Activated naive CD8-positive, alpha-beta T cell treated with anti-CD3 and anti-CD28 coated beads for 36 hours (primary cell): ENCODE results near the gene NUP98. TPM values are rescaled to one million over a fixed set of nuclear protein-coding genes. Genes with fewer than 3 reads are reported as not detected.

Experiments used
- DNase-seq: peaks from one replicate; pipeline ENCODE4 v3.0.0; 2021
- H3K27ac Mint-ChIP-seq: one replicate; pipeline ENCODE4 v1.8.0; 2022; ENCODE audit warnings: mild to moderate bottlenecking, moderate library complexity, mixed read lengths
- H3K27me3 Mint-ChIP-seq: one replicate; pipeline ENCODE4 v1.8.0; 2022; ENCODE audit warnings: mild to moderate bottlenecking, mixed read lengths
- H3K36me3 Mint-ChIP-seq: one replicate; pipeline ENCODE4 v1.8.0; 2021; ENCODE audit warnings: mild to moderate bottlenecking, mixed read lengths
- H3K4me1 Mint-ChIP-seq: one replicate; pipeline ENCODE4 v1.8.0; 2021; ENCODE audit warnings: mixed read lengths
- H3K4me3 Mint-ChIP-seq: one replicate; pipeline ENCODE4 v1.8.0; 2022; ENCODE audit warnings: mild to moderate bottlenecking, moderate library complexity, mixed read lengths
- H3K9me3 Mint-ChIP-seq: one replicate; pipeline ENCODE4 v1.8.0; 2022; ENCODE audit warnings: mixed read lengths
- total RNA-seq, 2 experiments: library from RNA; stranded (reverse); gene quantifications; one replicate each; pipeline ENCODE4 v1.2.3, GENCODE V29; 2021

NUP98 gene
- total RNA-seq, 2 experiments from 2014 or later = 98.1 to 115 TPM

GRCh38 chr11:3747704-3748103 is 49.6 kb downstream of the NUP98 start:
- Mint-ChIP-seq H3K9me3 (no peaks in the 10 kb centered on the region), H3K36me3 (peaks cover 25% of the 10 kb centered on the region), H3K27ac (no peak overlapping the region), H3K4me1 (no peaks in the 10 kb centered on the region), H3K4me3 (no peak overlapping the region), H3K27me3 (no peaks in the 10 kb centered on the region)
- DNase-seq = no peak

DNA sequence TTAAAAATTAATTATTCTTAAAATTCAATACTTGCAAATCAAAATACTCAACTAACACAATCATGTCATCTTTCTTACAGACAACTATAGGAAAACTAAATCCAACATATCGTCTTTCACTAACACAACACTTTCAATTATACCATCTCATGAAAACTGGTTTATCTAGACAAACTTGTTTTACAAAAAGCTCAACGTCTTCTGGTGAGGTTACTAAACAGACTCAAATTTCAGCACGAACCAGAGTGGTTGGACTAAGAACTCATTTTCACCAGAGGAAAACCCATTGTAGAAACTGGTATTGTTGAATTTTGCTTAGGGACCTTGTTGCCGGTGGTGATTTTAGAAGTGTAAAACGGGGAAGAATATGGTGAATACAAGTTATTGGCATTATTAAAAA is 52.2 kb downstream of the NUP98 start:
- Mint-ChIP-seq H3K4me1 (no peaks in the 10 kb centered on the region), H3K4me3 (no peak overlapping the region), H3K27me3 (no peaks in the 10 kb centered on the region), H3K9me3 (no peaks in the 10 kb centered on the region), H3K36me3 (peaks cover 27% of the 10 kb centered on the region), H3K27ac (no peak overlapping the region)
- no peak for DNase-seq

DNA sequence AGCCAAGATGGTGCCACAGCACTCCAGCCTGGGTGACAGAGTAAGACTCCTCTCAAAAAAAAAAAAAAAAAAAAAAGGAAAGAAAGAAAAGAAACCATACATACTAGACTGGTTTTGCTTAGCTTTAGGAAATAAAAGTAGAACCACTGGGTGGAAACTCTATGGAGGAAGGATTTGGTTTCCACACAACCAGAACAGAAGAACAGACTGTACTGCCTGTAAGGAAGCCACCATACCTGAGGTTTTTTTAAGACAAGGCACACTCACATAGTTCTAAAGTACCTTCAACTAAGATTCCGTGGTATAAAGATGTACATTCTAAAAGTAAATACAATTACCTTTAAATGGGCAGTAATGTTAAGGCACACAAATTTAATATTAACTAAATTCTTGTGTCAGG is 58.6 kb downstream of the NUP98 start:
- Mint-ChIP-seq H3K27me3 (no peaks in the 10 kb centered on the region), H3K4me3 (no peak overlapping the region), H3K4me1 (no peaks in the 10 kb centered on the region), H3K36me3 (peaks cover 22% of the 10 kb centered on the region), H3K27ac (no peak overlapping the region), H3K9me3 (no peaks in the 10 kb centered on the region)
- no peak for DNase-seq

DNA sequence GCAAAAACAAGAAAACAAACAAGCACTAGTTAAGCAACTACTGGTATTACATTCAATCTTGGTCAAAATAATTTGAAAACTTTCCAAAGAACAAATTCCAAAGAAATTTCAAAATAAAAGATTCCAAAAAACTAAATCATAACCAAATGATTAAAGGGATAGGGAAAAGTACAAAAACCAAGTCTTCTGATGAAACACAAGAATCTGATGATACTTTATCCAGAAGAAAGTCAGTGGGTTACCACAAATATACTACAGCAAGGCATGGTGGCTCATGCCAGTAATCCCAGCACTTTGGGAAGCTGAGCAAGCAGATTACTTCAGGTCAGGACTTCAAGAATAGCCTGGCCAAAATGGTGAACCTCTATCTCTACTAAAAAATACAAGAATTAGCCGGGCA is 59.1 kb downstream of the NUP98 start:
- Mint-ChIP-seq H3K27me3 (no peaks in the 10 kb centered on the region), H3K4me3 (no peak overlapping the region), H3K27ac (no peak overlapping the region), H3K36me3 (peaks cover 22% of the 10 kb centered on the region), H3K4me1 (no peaks in the 10 kb centered on the region), H3K9me3 (no peaks in the 10 kb centered on the region)
- no peak for DNase-seq

DNA sequence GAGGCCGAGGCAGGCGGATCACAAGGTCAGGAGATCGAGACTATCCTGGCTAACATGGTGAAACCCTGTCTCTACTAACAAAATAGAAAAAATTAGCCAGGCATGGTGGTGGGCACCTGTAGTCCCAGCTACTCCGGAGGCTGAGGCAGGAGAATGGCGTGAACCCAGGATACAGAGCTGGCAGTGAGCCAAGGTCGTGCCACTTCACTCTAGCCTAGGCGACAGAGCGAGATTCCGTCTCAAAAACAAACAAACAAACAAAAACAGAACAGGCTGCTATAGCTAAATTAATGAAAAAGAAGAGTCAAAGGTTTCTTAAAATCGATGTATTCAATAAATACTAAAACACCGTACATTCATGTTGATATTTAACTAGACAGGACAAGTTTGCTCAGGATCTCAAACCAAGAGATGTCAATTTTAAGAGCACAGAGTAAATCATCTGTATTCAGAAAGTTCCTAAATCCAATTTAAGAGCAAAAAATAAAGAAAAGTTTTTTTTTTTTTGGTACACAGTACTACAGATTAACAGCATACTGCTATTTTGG is 59.9 kb downstream of the NUP98 start:
- H3K9me3 Mint-ChIP-seq = no peaks in the 10 kb centered on the region
- H3K4me1 Mint-ChIP-seq = no peaks in the 10 kb centered on the region
- no peaks in the 10 kb centered on the region for H3K27me3 Mint-ChIP-seq
- H3K4me3 Mint-ChIP-seq = no peak overlapping the region
- peaks cover 20% of the 10 kb centered on the region for H3K36me3 Mint-ChIP-seq
- no peak for DNase-seq
- no peak overlapping the region for H3K27ac Mint-ChIP-seq

- Mint-ChIP-seq H3K27ac (no peak overlapping the region), H3K4me3 (no peak overlapping the region), H3K9me3 (no peaks in the 10 kb centered on the region), H3K27me3 (no peaks in the 10 kb centered on the region), H3K36me3 (peaks cover 21% of the 10 kb centered on the region), H3K4me1 (no peaks in the 10 kb centered on the region)
- DNase-seq = no peak
Measured at GRCh38 chr11:3736816-3737215, 60.5 kb downstream of the NUP98 start.

DNA sequence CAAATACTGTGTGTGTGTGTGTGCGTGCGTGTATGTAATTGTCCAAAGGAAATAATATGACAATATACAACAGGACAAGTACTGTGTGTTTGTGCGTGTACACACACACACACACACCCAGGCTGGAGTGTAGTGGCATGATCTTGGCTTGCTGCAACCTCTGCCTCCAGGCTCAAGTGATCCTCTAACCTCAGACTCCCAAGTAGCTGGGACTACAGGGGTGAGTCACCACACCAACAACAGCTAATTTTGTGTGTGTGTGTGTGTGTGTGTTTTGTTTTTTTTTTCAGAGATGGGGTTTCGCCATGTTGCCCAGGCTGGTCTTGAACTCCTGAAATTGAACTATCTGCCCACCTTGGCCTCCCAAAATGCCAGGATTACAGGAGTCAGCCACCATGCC is 61.5 kb downstream of the NUP98 start:
- H3K4me3 Mint-ChIP-seq = no peak overlapping the region
- H3K27me3 Mint-ChIP-seq = no peaks in the 10 kb centered on the region
- H3K4me1 Mint-ChIP-seq = no peaks in the 10 kb centered on the region
- peaks cover 19% of the 10 kb centered on the region for H3K36me3 Mint-ChIP-seq
- no peaks in the 10 kb centered on the region for H3K9me3 Mint-ChIP-seq
- no peak overlapping the region for H3K27ac Mint-ChIP-seq
- DNase-seq = no peak

GRCh38 chr11:3732671-3733436 is 64.5 kb downstream of the NUP98 start:
- Mint-ChIP-seq H3K27ac (no peak overlapping the region), H3K36me3 (peaks cover 29% of the 10 kb centered on the region), H3K4me1 (no peaks in the 10 kb centered on the region), H3K9me3 (no peaks in the 10 kb centered on the region), H3K27me3 (no peaks in the 10 kb centered on the region), H3K4me3 (no peak overlapping the region)
- DNase-seq = no peak

DNA sequence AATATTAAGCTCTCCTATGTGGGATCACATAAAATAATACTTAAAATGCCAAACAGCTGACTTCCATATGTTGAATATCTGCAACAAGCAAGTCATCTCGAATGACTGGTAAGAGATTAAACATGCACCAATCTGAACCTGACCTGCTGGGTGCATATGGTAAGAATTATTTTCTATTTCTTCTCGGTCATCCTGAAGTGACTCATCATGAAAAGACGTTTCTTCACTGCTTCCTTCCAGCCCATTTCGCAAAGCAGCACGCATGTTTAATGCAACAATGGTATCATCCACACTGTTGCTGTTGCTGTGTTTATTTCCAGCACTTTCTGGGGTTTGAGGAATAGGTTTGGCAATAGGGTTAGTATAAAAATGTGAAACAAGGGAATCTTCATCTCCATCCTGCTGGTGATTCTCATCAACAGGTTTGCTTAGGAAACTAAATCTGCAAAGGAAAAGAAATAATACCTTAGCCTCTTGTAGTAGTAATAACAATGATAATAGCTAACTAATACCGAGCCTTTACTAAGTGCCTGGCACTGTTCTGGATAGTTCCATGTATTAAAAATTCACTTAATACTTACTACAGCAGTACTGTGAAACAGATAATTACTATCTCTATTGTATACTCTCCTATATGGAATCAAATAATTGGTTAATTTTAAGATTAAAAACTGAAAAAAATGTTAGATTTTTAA is 74.2 kb downstream of the NUP98 start:
- Mint-ChIP-seq H3K27ac (no peak overlapping the region), H3K4me3 (no peak overlapping the region), H3K36me3 (peaks cover 43% of the 10 kb centered on the region), H3K27me3 (no peaks in the 10 kb centered on the region), H3K4me1 (no peaks in the 10 kb centered on the region), H3K9me3 (no peaks in the 10 kb centered on the region)
- no peak for DNase-seq

DNA sequence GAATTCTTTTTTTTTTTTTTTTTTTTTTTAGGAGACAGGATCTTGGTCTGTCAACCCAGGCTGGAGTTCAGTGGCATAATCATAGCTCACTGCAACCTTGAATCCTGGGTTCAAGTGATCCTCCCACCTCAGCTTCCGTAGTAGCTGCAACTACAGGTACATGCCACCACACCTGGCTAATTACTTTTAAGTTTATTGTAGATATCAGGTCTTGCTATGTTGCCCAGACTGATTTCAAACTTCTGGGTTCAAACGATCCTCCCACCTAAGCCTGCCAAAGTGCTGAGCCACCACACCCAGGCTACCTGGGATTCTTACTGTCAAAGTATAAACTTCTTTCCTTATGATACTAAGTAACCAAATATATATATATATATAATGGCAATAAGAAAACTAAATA is 75.3 kb downstream of the NUP98 start:
- Mint-ChIP-seq H3K36me3 (peaks cover 41% of the 10 kb centered on the region), H3K4me1 (no peaks in the 10 kb centered on the region), H3K27me3 (no peaks in the 10 kb centered on the region), H3K27ac (no peak overlapping the region), H3K4me3 (no peak overlapping the region), H3K9me3 (no peaks in the 10 kb centered on the region)
- DNase-seq = no peak

- H3K4me3 Mint-ChIP-seq = no peak overlapping the region
- DNase-seq = no peak
- no peak overlapping the region for H3K27ac Mint-ChIP-seq
- peaks cover 36% of the 10 kb centered on the region for H3K36me3 Mint-ChIP-seq
- H3K27me3 Mint-ChIP-seq = no peaks in the 10 kb centered on the region
- no peaks in the 10 kb centered on the region for H3K4me1 Mint-ChIP-seq
- no peaks in the 10 kb centered on the region for H3K9me3 Mint-ChIP-seq
Measured at GRCh38 chr11:3720997-3721396, 76.4 kb downstream of the NUP98 start.

DNA sequence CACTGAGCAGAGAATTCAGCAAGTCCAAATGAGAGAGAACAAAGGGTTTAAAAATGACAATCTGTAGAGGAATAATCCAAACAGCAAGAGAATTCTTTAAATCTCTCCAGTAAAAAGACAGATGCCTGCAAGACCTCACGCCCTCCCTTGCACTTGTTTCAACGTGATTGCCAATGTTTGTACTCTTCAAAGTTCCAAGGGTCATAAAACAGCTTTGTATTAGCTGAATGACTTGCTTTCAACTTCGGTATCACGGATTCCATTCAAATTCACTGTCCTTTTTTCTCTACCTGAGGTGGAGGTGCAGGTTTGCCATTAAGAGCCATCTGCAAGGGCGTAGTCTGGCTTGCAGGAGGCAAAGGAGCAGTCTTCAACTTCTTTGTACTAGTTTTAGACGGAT is 85.1 kb downstream of the NUP98 start:
- Mint-ChIP-seq H3K4me1 (peaks cover 5% of the 10 kb centered on the region), H3K27ac (no peak overlapping the region), H3K27me3 (no peaks in the 10 kb centered on the region), H3K4me3 (no peak overlapping the region), H3K9me3 (no peaks in the 10 kb centered on the region), H3K36me3 (peaks cover 8% of the 10 kb centered on the region)
- no peak for DNase-seq

DNA sequence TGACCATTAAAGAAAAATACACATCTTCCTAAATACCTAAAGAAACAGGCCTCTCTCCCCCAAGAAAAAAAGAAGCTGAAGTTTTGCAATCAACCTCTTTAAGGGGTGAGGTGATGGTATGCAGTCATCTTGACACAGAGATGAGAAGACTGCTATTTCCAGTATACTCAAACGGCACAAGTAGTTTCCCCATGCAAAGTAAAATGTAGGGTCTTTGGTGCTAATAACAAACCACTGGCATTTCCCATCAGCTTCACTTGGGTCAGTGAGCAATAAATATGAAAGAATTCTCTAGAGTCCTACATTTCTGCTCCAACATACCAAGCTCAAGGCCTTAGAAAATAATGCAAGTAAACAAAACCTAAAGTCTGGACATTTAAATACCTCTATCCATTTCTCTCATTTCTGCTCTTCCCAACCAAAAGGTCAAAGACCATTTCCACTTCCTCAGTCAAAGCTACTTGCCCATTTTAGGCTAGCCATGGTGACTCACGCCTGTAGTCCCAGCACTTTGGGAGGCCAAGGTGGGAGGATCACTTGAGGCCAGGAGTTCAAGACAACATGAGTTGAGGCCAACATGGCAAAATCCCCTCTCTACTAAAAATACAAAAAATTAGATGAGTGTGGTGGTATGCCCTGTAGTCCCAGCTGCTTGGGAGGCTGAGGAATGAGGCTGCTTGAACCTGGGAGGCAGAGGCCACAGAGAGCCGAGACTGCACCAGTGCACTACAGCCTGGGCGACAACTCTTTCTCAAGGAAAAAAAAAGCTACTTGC is 86.7 kb downstream of the NUP98 start:
- peak overlapping the region; percentile 1 for H3K27ac Mint-ChIP-seq
- H3K4me1 Mint-ChIP-seq = peaks cover 5% of the 10 kb centered on the region
- H3K9me3 Mint-ChIP-seq = no peaks in the 10 kb centered on the region
- H3K27me3 Mint-ChIP-seq = no peaks in the 10 kb centered on the region
- peaks cover 6% of the 10 kb centered on the region for H3K36me3 Mint-ChIP-seq
- H3K4me3 Mint-ChIP-seq = no peak overlapping the region
- DNase-seq = no peak

DNA sequence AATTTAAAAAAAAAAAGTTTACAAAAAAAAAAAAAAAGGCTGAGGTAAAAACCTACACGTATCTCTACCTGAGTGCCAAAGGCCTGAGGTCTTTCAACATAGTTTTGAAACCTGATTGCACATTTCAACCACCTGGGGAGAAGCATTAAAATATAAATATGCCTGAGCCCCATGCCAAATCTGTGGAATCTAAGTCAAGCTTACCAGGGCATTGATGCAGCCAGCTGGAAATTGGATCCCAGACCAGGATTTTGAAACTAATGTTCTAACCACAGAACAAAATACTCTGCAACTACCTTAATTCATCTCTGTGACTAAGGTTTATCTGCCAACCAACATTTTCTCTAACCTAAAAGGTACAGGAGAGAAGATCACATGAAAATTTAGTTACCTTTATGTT is 87.4 kb downstream of the NUP98 start:
- Mint-ChIP-seq H3K4me3 (no peak overlapping the region), H3K9me3 (no peaks in the 10 kb centered on the region), H3K27me3 (no peaks in the 10 kb centered on the region), H3K4me1 (peaks cover 5% of the 10 kb centered on the region), H3K27ac (no peak overlapping the region), H3K36me3 (peaks cover 5% of the 10 kb centered on the region)
- no peak for DNase-seq

DNA sequence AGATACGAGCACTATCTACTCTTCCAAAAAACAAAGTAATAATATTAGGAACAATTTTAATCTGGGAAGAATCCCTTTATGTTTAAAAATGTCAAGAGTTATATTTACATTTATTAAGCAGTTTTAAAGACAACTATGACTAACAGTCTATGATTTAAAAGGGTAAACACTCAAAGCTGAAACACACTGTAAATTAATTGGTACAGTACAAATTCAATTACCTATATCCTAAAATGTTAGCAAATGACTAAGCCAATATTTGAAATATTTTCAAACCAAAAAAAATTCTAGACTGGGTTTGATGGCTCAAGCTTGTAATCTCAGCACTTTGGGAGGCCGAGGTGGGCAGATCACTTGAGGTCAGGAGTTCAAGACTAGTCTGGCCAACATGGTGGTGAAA is 90.2 kb downstream of the NUP98 start:
- Mint-ChIP-seq H3K9me3 (no peaks in the 10 kb centered on the region), H3K27me3 (no peaks in the 10 kb centered on the region), H3K4me3 (no peak overlapping the region), H3K36me3 (peaks cover 10% of the 10 kb centered on the region), H3K27ac (no peak overlapping the region), H3K4me1 (peaks cover 5% of the 10 kb centered on the region)
- DNase-seq = no peak
